Peyer's patch (tissue), 4 donors: ENCODE results near the gene ZNF609.

Experiments used
- POLR2A ChIP-seq, 2 donors: fragments of 450-650 bp; IDR thresholded peaks; one replicate each; pipeline ENCODE4 v1.5.1; 2017; ENCODE audit warnings: antibody characterized with exemption in 2 of 2, mild to moderate bottlenecking in 2 of 2, moderate library complexity in 2 of 2
- TF ChIP-seq, protein P1 (sequence below), 6 experiments: fragments of 450-650 bp in 4 of 6; fragments of 200-600 bp in 2 of 6; sonication (generic) in 1 of 6; IDR thresholded peaks; one replicate each; pipeline ENCODE4 v1.5.1; 2017 to 2019; ENCODE audit warnings: antibody characterized with exemption in 6 of 6, mild to moderate bottlenecking in 3 of 6, moderate library complexity in 1 of 6

DNA sequence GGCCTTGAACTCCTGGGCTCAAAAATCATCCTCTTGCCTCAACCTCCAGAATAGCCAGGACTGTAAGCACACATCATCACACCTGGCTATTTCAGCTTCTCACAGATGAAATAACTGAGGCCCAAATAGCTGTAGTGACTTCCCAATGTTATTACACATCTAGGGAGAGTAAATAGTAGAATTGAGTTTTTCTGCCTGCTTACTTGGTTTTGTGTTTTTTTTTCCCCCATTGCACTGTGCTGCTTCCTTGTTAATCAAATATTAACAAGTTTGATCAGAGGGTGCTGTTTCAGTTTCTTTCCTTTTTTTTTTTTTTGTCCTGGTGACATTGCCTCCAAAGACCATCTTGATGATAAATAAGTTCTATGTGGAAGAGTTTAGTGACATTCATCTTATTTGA is 23.4 kb downstream of the ZNF609 start:
- TF ChIP-seq POLR2A (IDR thresholded peaks at IDR 0.05), result no peak
- TF ChIP-seq, protein P1, sequence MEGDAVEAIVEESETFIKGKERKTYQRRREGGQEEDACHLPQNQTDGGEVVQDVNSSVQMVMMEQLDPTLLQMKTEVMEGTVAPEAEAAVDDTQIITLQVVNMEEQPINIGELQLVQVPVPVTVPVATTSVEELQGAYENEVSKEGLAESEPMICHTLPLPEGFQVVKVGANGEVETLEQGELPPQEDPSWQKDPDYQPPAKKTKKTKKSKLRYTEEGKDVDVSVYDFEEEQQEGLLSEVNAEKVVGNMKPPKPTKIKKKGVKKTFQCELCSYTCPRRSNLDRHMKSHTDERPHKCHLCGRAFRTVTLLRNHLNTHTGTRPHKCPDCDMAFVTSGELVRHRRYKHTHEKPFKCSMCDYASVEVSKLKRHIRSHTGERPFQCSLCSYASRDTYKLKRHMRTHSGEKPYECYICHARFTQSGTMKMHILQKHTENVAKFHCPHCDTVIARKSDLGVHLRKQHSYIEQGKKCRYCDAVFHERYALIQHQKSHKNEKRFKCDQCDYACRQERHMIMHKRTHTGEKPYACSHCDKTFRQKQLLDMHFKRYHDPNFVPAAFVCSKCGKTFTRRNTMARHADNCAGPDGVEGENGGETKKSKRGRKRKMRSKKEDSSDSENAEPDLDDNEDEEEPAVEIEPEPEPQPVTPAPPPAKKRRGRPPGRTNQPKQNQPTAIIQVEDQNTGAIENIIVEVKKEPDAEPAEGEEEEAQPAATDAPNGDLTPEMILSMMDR (IDR thresholded peaks at IDR 0.05), result no peak
